SH-SY5Y (cell line): Measurements from ENCODE around the gene PTPRD.

Experiments used
- GATA2 ChIP-seq: IDR thresholded peaks from 2 replicates; pipeline ENCODE4 v1.6.1; 2011; ENCODE audit warnings: mild to moderate bottlenecking, low read depth, low read length
- GATA3 ChIP-seq: IDR thresholded peaks from 2 replicates; pipeline ENCODE4 v1.6.1; 2011; ENCODE audit warnings: low read depth, mild to moderate bottlenecking, low read length, moderate library complexity

GRCh38 chr9:8863886-8864544 is 1748.8 kb downstream of the PTPRD start:
- TF ChIP-seq GATA2 (no peak), GATA3 (no peak)
